ENCODE data around the gene HOXB4.

DNA sequence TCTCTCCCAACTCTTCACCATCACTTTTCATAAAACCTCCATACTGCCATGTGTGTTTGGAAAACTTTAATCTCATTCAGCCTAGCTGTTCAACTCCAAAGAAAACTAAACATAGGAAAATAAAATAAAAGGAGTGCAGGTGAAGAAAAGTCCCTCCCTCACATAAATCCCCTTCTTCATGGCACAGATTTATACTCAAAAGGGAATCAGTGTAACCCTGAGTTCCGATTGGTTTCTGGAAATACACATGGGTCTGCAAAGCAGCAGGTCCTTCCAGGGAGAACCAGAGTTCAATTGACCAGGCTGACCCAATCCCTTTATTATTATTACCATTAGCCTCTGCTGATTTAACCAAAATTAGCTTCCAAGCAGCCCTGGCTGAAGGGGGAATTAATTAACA lies 24.3 kb downstream of the HOXB4 start:
- TF ChIP-seq POLR2AphosphoS5 (IDR thresholded peaks at IDR 0.05; ENCODE audit: low read depth, low read length) (no peak), POLR2A (IDR thresholded peaks at IDR 0.05; ENCODE audit: low read depth, low read length) (no peak)

Measured in GM12891 (cell line).